ENCODE results near the gene C12orf56.

Gene C12orf56

GRCh38 chr12:64229240-64229639 lies 161.3 kb downstream of the C12orf56 start:
- no peaks in the 10 kb centered on the region for H3K27me3 ChIP-seq (ENCODE audit: control insufficient read depth, insufficient read depth, low read length)
- H3K4me1 ChIP-seq = no peaks in the 10 kb centered on the region
- H3K4me2 ChIP-seq (ENCODE audit: low read length) = no peak overlapping the region
- no peak overlapping the region for H2AFZ ChIP-seq
- H3K79me2 ChIP-seq = no peaks in the 10 kb centered on the region
- no peak overlapping the region for H3K9ac ChIP-seq
- no peak overlapping the region for H3K4me3 ChIP-seq (ENCODE audit: low read depth, low read length)
- H3K27ac ChIP-seq = no peak overlapping the region
- H3K36me3 ChIP-seq (ENCODE audit: control insufficient read depth, insufficient read depth, low read length) = no peaks in the 10 kb centered on the region
- no peaks in the 10 kb centered on the region for H3K9me3 ChIP-seq (ENCODE audit: control insufficient read depth, low read length)
- no peak for TF ChIP-seq CTCF (IDR thresholded peaks at IDR 0.05)

- H2AFZ ChIP-seq = no peak overlapping the region
- H3K9me3 ChIP-seq (ENCODE audit: control insufficient read depth, low read length) = no peaks in the 10 kb centered on the region
- no peak overlapping the region for H3K27ac ChIP-seq
- no peak overlapping the region for H3K4me2 ChIP-seq (ENCODE audit: low read length)
- H3K27me3 ChIP-seq (ENCODE audit: control insufficient read depth, insufficient read depth, low read length) = no peaks in the 10 kb centered on the region
- H3K9ac ChIP-seq = no peak overlapping the region
- no peak overlapping the region for H3K4me3 ChIP-seq (ENCODE audit: low read depth, low read length)
- no peaks in the 10 kb centered on the region for H3K36me3 ChIP-seq (ENCODE audit: control insufficient read depth, insufficient read depth, low read length)
- no peaks in the 10 kb centered on the region for H3K79me2 ChIP-seq
- no peaks in the 10 kb centered on the region for H3K4me1 ChIP-seq
- TF ChIP-seq CTCF (IDR thresholded peaks at IDR 0.05) = no peak
Measured at GRCh38 chr12:64225626-64226025, 164.9 kb downstream of the C12orf56 start.

GRCh38 chr12:64222009-64222765 lies 168.4 kb downstream of the C12orf56 start, which contains the start of gene KICS2:
Gene KICS2 (minus strand): TSS chr12:64222296. CDS start chr12:64222237, 59 bp downstream.
- TF ChIP-seq CTCF (IDR thresholded peaks at IDR 0.05) = no peak
- Histone ChIP-seq H3K9ac (peak within 1 kb of the TSS; percentile 79), H3K4me1 (peaks cover 5% of the 10 kb centered on the region), H3K9me3 (ENCODE audit: control insufficient read depth, low read length) (no peaks in the 10 kb centered on the region), H3K27me3 (ENCODE audit: control insufficient read depth, insufficient read depth, low read length) (no peaks in the 10 kb centered on the region), H3K36me3 (ENCODE audit: control insufficient read depth, insufficient read depth, low read length) (no peaks in the 10 kb centered on the region), H3K79me2 (peaks cover 3% of the 10 kb centered on the region), H3K4me3 (ENCODE audit: low read depth, low read length) (peak within 1 kb of the TSS; percentile 96), H3K27ac (peak within 1 kb of the TSS; percentile 93), H3K4me2 (ENCODE audit: low read length) (peak within 1 kb of the TSS; percentile 97), H2AFZ (peak within 1 kb of the TSS; percentile 74)

- Histone ChIP-seq H3K9ac (peak overlapping the region; percentile 79), H3K27me3 (ENCODE audit: control insufficient read depth, insufficient read depth, low read length) (no peaks in the 10 kb centered on the region), H3K4me2 (ENCODE audit: low read length) (peak overlapping the region; percentile 97), H3K4me3 (ENCODE audit: low read depth, low read length) (peak overlapping the region; percentile 96), H3K9me3 (ENCODE audit: control insufficient read depth, low read length) (no peaks in the 10 kb centered on the region), H3K36me3 (ENCODE audit: control insufficient read depth, insufficient read depth, low read length) (no peaks in the 10 kb centered on the region), H2AFZ (peak overlapping the region; percentile 74), H3K79me2 (peaks cover 3% of the 10 kb centered on the region), H3K4me1 (peaks cover 7% of the 10 kb centered on the region), H3K27ac (peak overlapping the region; percentile 93)
- TF ChIP-seq CTCF (IDR thresholded peaks at IDR 0.05) = no peak
Measured at GRCh38 chr12:64221651-64222008, 168.9 kb downstream of the C12orf56 start.

- H2AFZ ChIP-seq = no peak overlapping the region
- H3K4me3 ChIP-seq (ENCODE audit: low read depth, low read length) = no peak overlapping the region
- H3K27me3 ChIP-seq (ENCODE audit: control insufficient read depth, insufficient read depth, low read length) = no peaks in the 10 kb centered on the region
- no peak for TF ChIP-seq CTCF (IDR thresholded peaks at IDR 0.05)
- H3K4me1 ChIP-seq = peaks cover 10% of the 10 kb centered on the region
- H3K36me3 ChIP-seq (ENCODE audit: control insufficient read depth, insufficient read depth, low read length) = no peaks in the 10 kb centered on the region
- H3K4me2 ChIP-seq (ENCODE audit: low read length) = no peak overlapping the region
- peaks cover 3% of the 10 kb centered on the region for H3K79me2 ChIP-seq
- H3K9me3 ChIP-seq (ENCODE audit: control insufficient read depth, low read length) = no peaks in the 10 kb centered on the region
- no peak overlapping the region for H3K9ac ChIP-seq
- H3K27ac ChIP-seq = peak overlapping the region; percentile 77
Measured at GRCh38 chr12:64220046-64220445, 170.5 kb downstream of the C12orf56 start.
